Activated CD8-positive, alpha-beta memory T cell treated with anti-CD3 and anti-CD28 coated beads, Interleukin-2, amount 50 U/mL, for 24 hours (primary cell): ENCODE results near the gene RAB1B.
A peak's percentile ranks its signal among the peaks of the same experiment; 100 is the strongest.
"Not testable (repeated sequence)": the region's sequence is repeated elsewhere in the genome, so short reads cannot be mapped to it uniquely, and the experiment has no call there.

Experiments
- DNase-seq: peaks from one replicate; pipeline ENCODE4 v3.0.0-alpha.2; 2020; ENCODE audit errors: extremely low read depth

Gene RAB1B

DNA sequence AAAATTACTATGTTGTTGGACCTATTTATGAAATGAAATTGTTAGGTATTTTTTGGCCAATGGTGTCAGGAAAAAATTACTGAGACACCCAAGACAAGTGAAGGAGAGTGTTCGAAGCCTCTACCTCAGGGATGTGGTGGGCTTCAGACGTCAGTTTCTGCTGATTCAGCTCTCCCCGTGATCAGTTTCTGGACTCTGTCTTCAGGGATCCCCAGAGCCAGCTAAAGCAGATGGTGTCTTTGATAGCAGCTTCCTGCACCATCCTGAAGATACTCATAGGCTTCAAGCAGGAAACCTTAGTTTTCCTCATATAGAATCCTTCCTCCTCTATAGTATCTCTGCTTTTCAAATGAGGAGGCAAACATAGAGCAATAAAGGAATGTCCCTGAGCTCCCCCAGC, 41.0 kb downstream of the RAB1B start:
- no peak for DNase-seq

- DNase-seq, result no peak
These were observed 41.9 kb downstream of the RAB1B start for GRCh38 chr11:66310324-66310723.

GRCh38 chr11:66310803-66311440, 42.5 kb downstream of the RAB1B start:
- DNase-seq, result not testable (repeated sequence)

- DNase-seq, result no peak
These were observed 43.1 kb downstream of the RAB1B start for GRCh38 chr11:66311470-66311964.

DNA sequence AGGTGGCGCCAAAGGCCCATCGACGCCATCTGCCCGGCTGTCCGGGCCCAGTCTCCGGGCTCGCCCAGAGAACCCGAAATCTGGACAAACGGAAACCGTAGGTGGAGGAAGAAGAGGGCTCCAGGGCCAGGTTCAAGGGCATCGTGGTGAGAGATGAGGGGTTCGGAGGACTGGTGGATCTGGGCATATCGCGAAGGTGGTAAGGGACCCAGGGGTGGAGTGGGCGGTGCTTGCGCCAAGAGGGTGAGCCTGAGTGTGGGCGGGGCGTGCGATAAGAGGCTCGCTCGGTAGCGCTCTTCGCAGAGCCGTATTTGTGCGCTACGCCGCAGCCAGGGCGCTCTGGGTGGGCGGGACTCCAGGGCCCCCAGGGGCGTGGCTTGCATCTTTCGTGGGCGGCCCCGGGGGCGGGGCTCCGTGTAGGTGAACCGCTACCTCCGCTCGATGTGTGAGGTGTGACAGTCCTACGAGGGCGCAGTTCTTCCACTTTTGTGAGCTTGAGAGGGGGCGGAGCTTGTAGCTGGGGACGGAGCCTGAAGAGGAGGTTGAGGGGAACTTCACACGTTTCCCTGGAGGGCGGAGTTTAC, 43.6 kb downstream of the RAB1B start:
- peak; percentile 88 for DNase-seq

GRCh38 chr11:66312549-66313320, 44.3 kb downstream of the RAB1B start:
- peak; percentile 91 for DNase-seq

- no peak for DNase-seq
These were observed 45.1 kb downstream of the RAB1B start for GRCh38 chr11:66313321-66314185.

DNA sequence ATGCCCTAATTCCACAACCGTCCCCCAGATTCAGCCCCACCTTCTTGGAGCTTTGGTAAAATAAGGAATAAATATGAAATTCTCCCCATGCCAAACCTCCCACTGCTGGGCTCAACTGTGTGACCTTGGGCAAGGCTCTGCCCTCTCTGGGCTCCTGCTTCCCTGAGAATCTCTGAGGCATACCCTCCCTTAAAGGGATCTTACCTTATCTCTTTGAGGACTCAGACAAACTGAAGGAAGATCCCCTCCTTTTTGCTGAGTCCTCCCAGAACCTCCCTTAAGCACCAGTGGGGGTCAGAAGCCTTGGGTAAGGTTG, 45.7 kb downstream of the RAB1B start:
- no peak for DNase-seq

- DNase-seq, result no peak
These were observed 46.4 kb downstream of the RAB1B start for GRCh38 chr11:66314561-66315497.

GRCh38 chr11:66315498-66315885, 47.1 kb downstream of the RAB1B start:
- no peak for DNase-seq

- DNase-seq, result no peak
These were observed 47.7 kb downstream of the RAB1B start for GRCh38 chr11:66315921-66316811.

DNA sequence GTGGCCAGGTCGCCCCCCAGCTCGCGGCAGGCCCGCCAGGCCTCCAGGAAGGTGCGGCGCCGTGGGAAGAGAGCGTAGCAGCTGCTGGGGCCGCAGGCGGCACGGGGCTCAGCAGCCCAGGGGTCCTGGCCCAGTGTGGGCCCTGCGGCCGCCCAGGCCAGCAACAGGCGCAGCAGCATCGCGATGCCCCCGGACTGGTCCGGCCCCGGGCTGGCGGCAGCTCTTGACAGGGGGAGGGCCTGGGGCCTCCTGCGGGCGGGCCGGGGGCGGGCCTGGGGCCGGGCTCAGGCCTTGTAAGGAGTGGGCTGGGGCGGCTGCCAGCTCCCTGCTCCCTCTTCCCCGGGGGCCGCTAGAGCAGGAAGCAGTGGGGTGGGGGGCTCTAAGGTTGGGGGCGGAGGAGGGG, 48.4 kb downstream of the RAB1B start, which contains the start of gene CD248:
CD248 (minus strand) TSS at position 196 of the 403 bp plus-strand sequence; CDS start at position 179, 17 bp downstream.
- DNase-seq, result no peak

- DNase-seq, result no peak
These were observed 48.9 kb downstream of the RAB1B start for GRCh38 chr11:66317322-66317722.

GRCh38 chr11:66317723-66318599, 49.5 kb downstream of the RAB1B start:
- no peak for DNase-seq

- DNase-seq, result no peak
These were observed 50.1 kb downstream of the RAB1B start for GRCh38 chr11:66318600-66318970.

DNA sequence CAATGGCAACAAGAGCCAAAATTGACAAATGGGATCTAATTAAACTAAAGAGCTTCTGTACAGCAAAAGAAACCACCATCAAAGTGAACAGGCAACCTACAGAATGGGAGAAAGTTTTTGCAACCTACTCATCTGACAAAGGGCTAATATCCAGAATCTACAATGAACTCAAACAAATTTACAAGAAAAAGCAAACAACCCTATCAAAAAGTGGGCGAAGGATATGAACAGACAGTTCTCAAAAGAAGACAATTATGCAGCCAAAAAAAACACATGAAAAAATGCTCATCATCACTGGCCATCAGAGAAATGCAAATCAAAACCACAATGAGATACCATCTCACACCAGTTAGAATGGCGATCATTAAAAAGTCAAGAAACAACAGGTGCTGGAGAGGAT, 51.9 kb downstream of the RAB1B start:
- not testable (repeated sequence) for DNase-seq

DNA sequence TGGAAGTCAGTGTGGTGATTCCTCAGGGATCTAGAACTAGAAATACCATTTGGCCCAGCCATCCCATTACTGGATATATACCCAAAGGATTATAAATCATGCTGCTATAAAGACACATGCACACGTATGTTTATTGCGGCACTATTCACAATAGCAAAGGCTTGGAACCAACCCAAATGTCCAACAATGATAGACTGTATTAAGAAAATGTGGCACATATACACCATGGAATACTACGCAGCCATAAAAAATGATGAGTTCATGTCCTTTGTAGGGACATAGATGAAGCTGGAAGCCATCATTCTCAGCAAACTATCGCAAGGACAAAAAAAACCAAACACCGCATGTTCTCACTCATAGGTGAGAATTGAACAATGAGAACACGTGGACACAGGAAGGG, 52.3 kb downstream of the RAB1B start:
- DNase-seq, result not testable (repeated sequence)

DNA sequence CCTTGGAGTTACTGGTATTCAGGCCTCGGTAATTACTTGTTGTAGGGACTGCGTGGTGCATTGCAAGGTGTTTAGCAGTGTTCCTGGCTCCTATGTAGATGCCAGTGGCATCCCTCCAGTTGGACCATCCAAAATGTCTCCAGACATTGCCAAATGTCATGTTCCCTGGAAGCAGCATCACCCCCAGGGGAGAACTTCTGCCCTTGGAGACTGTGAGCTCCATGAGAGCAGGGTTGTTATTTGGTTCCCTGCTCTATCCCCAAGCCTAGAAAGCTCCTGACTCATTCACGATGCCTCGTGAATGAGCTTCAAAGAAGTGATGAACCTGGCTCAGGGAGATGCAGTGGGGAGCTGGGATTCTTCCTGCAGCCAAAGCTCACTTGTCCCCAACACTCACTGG, 53.2 kb downstream of the RAB1B start:
- DNase-seq, result no peak
